OCI-LY1 (cell line): ENCODE results near the gene FBL.

Experiments used
- H2AFZ ChIP-seq: fragments of 200-600 bp; sonication (generic), shearing (Covaris generic); 2 replicates; pipeline ENCODE4 v1.6.0; 2014; ENCODE audit warnings: antibody characterized with exemption, mild to moderate bottlenecking, low read length
- H3F3A ChIP-seq: fragments of 200-600 bp; sonication (generic), shearing (Covaris generic); 2 replicates; pipeline ENCODE4 v1.6.0; 2014; ENCODE audit warnings: mild to moderate bottlenecking, antibody characterized with exemption, low read length, moderate library complexity; ENCODE audit not compliant: insufficient read depth
- H3K27ac ChIP-seq: fragments of 200-600 bp; sonication (generic); 2 replicates; pipeline ENCODE4 v1.5.1; 2014; ENCODE audit warnings: low read length, mixed run types, mild to moderate bottlenecking, low read depth; ENCODE audit not compliant: poor library complexity, severe bottlenecking
- H3K27me3 ChIP-seq: fragments of 200-600 bp; sonication (generic); 2 replicates; pipeline ENCODE4 v1.6.0; 2014; ENCODE audit warnings: antibody characterized with exemption, mild to moderate bottlenecking, low read length, moderate library complexity; ENCODE audit not compliant: insufficient read depth
- H3K36me3 ChIP-seq: fragments of 200-600 bp; sonication (generic); 2 replicates; pipeline ENCODE4 v1.6.1; 2014; ENCODE audit warnings: mild to moderate bottlenecking, antibody characterized with exemption, low read length, moderate library complexity, mixed read lengths; ENCODE audit not compliant: insufficient read depth
- H3K4me1 ChIP-seq: fragments of 200-600 bp; sonication (generic); 2 replicates; pipeline ENCODE4 v1.5.1; 2014; ENCODE audit warnings: mild to moderate bottlenecking, low read length, moderate library complexity; ENCODE audit not compliant: insufficient read depth, severe bottlenecking
- H3K4me2 ChIP-seq: fragments of 200-600 bp; sonication (generic), shearing (Covaris generic); 2 replicates; pipeline ENCODE4 v1.6.1; 2014; ENCODE audit warnings: low read length
- H3K4me3 ChIP-seq: fragments of 200-600 bp; sonication (generic); 2 replicates; pipeline ENCODE4 v1.5.1; 2014; ENCODE audit warnings: low read length, low read depth, mild to moderate bottlenecking, mixed read lengths; ENCODE audit not compliant: poor library complexity, severe bottlenecking
- H3K79me2 ChIP-seq: fragments of 200-600 bp; shearing (Covaris generic); 2 replicates; pipeline ENCODE4 v1.6.1; 2016; ENCODE audit warnings: mixed run types, low read length, mixed read lengths; ENCODE audit not compliant: insufficient read depth
- H3K9ac ChIP-seq: fragments of 200-600 bp; sonication (generic), shearing (Covaris generic); 2 replicates; pipeline ENCODE4 v1.6.1; 2014; ENCODE audit warnings: mild to moderate bottlenecking, low read length, mixed read lengths
- H3K9me2 ChIP-seq: fragments of 200-600 bp; sonication (generic), shearing (Covaris generic); 2 replicates; pipeline ENCODE4 v1.6.1; 2014; ENCODE audit warnings: low read depth, mild to moderate bottlenecking, low read length, mixed read lengths
- H3K9me3 ChIP-seq: fragments of 200-600 bp; shearing (Covaris generic); 2 replicates; pipeline ENCODE4 v1.6.1; 2014; ENCODE audit warnings: low read length, mixed read lengths
- H4K20me1 ChIP-seq: fragments of 200-600 bp; sonication (generic), shearing (Covaris generic); 2 replicates; pipeline ENCODE4 v1.6.0; 2016; ENCODE audit warnings: mild to moderate bottlenecking, low read length; ENCODE audit not compliant: insufficient read depth
- EZH2 ChIP-seq: fragments of 200-600 bp; sonication (generic), shearing (Covaris generic); IDR thresholded peaks from 2 replicates; pipeline ENCODE4 v1.8.0; 2017; ENCODE audit warnings: borderline replicate concordance, mixed run types, mild to moderate bottlenecking, antibody characterized with exemption, low read length, moderate library complexity, mixed read lengths
- TF ChIP-seq, protein P1 (sequence below): fragments of 200-600 bp; sonication (generic), shearing (Covaris generic); IDR thresholded peaks from 2 replicates; pipeline ENCODE4 v1.5.1; 2017; ENCODE audit warnings: mild to moderate bottlenecking, antibody characterized with exemption, low read length, moderate library complexity, mixed read lengths

FBL gene

DNA sequence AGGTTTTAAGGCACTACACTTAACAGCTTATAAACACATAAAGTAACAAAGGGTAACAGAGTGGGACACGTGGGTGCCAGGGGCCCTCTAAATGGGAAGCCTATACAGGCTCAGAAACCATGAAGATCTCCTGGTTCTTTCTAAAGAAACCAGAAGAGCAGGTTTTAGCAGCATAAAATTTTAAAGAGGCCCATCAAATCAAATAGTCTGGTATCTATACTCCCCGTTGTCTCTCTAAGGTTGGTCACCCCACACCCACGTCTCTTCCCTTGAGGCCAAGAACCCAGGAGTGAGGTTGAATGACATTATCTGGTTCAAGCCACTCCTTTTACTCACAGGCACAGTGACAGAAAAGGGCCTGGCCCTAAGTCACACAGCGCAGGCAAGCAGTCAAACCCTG is 7.6 kb downstream of the FBL start:
- TF ChIP-seq, protein P1, sequence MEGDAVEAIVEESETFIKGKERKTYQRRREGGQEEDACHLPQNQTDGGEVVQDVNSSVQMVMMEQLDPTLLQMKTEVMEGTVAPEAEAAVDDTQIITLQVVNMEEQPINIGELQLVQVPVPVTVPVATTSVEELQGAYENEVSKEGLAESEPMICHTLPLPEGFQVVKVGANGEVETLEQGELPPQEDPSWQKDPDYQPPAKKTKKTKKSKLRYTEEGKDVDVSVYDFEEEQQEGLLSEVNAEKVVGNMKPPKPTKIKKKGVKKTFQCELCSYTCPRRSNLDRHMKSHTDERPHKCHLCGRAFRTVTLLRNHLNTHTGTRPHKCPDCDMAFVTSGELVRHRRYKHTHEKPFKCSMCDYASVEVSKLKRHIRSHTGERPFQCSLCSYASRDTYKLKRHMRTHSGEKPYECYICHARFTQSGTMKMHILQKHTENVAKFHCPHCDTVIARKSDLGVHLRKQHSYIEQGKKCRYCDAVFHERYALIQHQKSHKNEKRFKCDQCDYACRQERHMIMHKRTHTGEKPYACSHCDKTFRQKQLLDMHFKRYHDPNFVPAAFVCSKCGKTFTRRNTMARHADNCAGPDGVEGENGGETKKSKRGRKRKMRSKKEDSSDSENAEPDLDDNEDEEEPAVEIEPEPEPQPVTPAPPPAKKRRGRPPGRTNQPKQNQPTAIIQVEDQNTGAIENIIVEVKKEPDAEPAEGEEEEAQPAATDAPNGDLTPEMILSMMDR = no peak
- TF ChIP-seq EZH2 = no peak
- H3K4me3 ChIP-seq = no peak overlapping the region
- peaks cover 70% of the 10 kb centered on the region for H3K36me3 ChIP-seq
- H3K9me2 ChIP-seq = no peaks in the 10 kb centered on the region
- H3K27ac ChIP-seq = no peak overlapping the region
- H3K9me3 ChIP-seq = no peaks in the 10 kb centered on the region
- peaks cover 20% of the 10 kb centered on the region for H3K4me1 ChIP-seq
- no peak overlapping the region for H3K9ac ChIP-seq
- H3K79me2 ChIP-seq = peaks cover 32% of the 10 kb centered on the region
- H3K4me2 ChIP-seq = no peak overlapping the region
- 0 out of 2 replicates have a peak, but pooled peaks cover 3% of the 10 kb centered on the region for H4K20me1 ChIP-seq
- H3F3A ChIP-seq = no peaks in the 10 kb centered on the region
- H3K27me3 ChIP-seq = no peaks in the 10 kb centered on the region
- H2AFZ ChIP-seq = no peak overlapping the region

DNA sequence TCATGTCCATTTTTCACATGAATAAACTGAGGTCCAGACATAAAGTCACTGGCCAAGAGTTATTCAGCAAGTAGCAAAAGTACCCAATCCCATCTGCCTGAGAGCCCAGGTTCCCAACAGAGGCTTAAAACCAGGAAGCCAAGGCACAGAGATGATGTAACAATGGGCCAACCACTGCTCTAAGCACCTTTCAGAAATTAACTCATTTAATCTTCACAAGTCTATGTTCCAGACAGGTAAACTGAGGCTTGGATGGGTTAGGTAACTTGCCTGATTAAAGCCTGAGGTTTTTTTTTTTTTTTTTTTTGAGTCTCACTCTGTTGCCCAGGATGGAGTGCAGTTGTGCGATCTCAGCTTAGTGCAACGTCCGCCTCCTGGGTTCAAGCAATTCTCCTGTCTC is 8.2 kb downstream of the FBL start:
- Histone ChIP-seq H3K79me2 (peaks cover 26% of the 10 kb centered on the region), H3K36me3 (peaks cover 70% of the 10 kb centered on the region), H3F3A (no peaks in the 10 kb centered on the region), H3K27me3 (no peaks in the 10 kb centered on the region), H3K9me2 (no peaks in the 10 kb centered on the region), H3K4me1 (peaks cover 19% of the 10 kb centered on the region), H2AFZ (no peak overlapping the region), H4K20me1 (0 out of 2 replicates have a peak, but pooled peaks cover 3% of the 10 kb centered on the region), H3K4me3 (no peak overlapping the region), H3K27ac (no peak overlapping the region), H3K9ac (no peak overlapping the region), H3K9me3 (no peaks in the 10 kb centered on the region), H3K4me2 (no peak overlapping the region)
- TF ChIP-seq, protein P1 = no peak
- no peak for TF ChIP-seq EZH2

DNA sequence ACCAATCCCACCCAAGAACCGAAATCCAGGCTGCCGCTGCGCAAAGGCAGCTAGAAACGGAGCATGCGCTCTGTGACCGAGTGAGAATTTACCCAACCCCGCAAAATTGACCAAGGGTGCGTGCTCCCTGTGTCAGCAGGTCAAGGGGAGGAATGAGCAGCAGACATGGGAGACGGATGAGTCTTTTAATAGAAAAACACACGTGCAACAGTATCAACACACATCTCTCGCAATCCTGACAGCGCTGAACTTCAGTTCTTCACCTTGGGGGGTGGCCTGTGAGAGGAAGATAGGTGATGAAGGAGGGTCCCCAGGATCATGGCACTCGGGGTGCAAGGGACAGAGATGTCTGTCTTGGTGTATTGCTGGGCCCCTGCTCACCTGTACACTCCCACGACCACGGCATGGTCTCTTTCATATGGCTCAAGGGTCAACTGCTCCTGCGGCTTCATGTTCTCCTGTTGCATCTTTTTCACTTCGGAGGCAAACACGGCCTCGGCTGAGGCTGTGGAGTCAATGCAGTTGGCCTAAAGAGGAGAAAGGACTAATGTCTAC is 11.8 kb downstream of the FBL start:
- H3K27me3 ChIP-seq = no peaks in the 10 kb centered on the region
- peaks cover 75% of the 10 kb centered on the region for H3K36me3 ChIP-seq
- no peak overlapping the region for H2AFZ ChIP-seq
- H3K4me2 ChIP-seq = peak overlapping the region; percentile 78
- no peaks in the 10 kb centered on the region for H3K9me2 ChIP-seq
- peaks cover 13% of the 10 kb centered on the region for H3K4me1 ChIP-seq
- H3K27ac ChIP-seq = peak overlapping the region; percentile 25
- H3K4me3 ChIP-seq = peak overlapping the region; percentile 69
- no peaks in the 10 kb centered on the region for H3K79me2 ChIP-seq
- TF ChIP-seq, protein P1 = no peak
- TF ChIP-seq EZH2 = no peak
- no peaks in the 10 kb centered on the region for H3F3A ChIP-seq
- H3K9ac ChIP-seq = peak overlapping the region; percentile 27; the same call in 1 of the 2 replicates
- H4K20me1 ChIP-seq = no peaks in the 10 kb centered on the region
- H3K9me3 ChIP-seq = no peaks in the 10 kb centered on the region
